Measurements from ENCODE around the gene RHOBTB1. TPM values are rescaled to one million over a fixed set of nuclear protein-coding genes. Genes with fewer than 3 reads are reported as not detected.

RHOBTB1 gene
- total RNA-seq, 1 donor from 2014 or later = 21.5 TPM

DNA sequence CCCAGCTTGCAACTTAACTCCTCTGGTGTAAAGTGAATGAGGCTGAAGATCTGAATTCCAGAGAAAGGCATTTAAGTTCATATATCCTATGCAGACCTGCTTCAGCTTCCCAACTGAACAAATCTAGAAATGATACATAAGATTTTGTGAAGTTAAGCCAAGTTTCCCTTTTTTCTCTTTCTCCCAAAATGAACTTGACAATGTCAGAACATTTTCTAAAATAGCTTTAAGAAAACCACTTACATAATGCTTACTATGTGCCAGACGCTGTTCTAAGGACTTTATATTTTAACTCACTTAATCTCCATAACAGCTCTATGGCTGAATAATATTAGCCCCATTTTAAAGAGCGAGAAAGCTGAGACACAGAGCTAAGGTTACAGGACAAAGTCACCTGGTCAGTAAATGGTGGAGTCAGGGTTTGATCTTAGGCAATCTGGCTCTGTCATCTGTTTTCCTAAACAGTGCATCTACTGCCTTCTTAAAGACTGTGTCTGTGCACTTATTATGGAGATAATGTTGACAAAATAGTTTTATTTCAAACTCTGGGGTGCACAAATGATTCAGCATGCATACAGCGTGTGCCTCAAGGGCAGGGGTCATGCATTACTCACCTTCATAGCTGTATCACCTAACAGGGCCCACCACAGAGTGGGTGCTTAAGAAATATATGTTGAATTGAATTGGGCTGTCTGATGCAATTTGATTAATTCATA, 66.8 kb downstream of the RHOBTB1 start:
- no peak overlapping the region for H3K4me3 Mint-ChIP-seq
- H3K27me3 Mint-ChIP-seq (ENCODE audit: insufficient read depth, low read depth) = peaks cover 2% of the 10 kb centered on the region
- no peaks in the 10 kb centered on the region for H3K36me3 ChIP-seq
- H3K27me3 ChIP-seq = no peaks in the 10 kb centered on the region
- no peaks in the 10 kb centered on the region for H3K9me3 ChIP-seq (ENCODE audit: low read depth)
- H3K79me2 ChIP-seq (ENCODE audit: low read depth) = no peaks in the 10 kb centered on the region
- H3F3A ChIP-seq (ENCODE audit: low read depth) = no peaks in the 10 kb centered on the region
- no peaks in the 10 kb centered on the region for H4K20me1 ChIP-seq (ENCODE audit: low read depth)
- no peaks in the 10 kb centered on the region for H3K4me1 ChIP-seq
- DNase-seq (ENCODE audit: low spot score) = no peak
- peaks cover 3% of the 10 kb centered on the region for H3K36me3 Mint-ChIP-seq
- H3K4me2 ChIP-seq = no peak overlapping the region
- H3K27ac ChIP-seq = no peak overlapping the region
- peaks cover 2% of the 10 kb centered on the region for H3K4me1 Mint-ChIP-seq
- H3K9ac ChIP-seq = no peak overlapping the region
- no peaks in the 10 kb centered on the region for H3K9me3 Mint-ChIP-seq
- no peak overlapping the region for H2AFZ ChIP-seq (replicated peaks)
- no peak overlapping the region for H3K27ac Mint-ChIP-seq
- TF ChIP-seq EZH2 (IDR thresholded peaks at IDR 0.05) = no peak
- H3K4me3 ChIP-seq = no peak overlapping the region

DNA sequence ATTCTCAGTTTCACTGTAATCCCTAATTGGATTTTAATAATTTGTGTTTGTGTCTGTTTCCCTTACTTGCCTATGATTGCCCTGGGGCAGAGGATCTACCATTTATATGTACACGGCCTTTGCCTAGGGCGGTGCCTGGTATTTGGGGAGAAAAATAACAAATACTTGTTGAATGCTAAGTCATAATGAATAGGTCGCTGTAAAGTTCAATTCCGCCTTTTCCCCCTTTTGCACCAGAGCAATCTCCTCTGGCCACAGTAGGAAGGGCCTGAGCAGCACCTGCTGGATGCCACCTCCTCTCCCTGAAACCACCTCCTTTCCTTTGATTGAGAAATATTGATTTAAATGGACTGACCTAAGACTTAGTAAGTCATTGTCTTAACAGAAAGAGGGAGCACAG, 70.2 kb downstream of the RHOBTB1 start:
- Histone ChIP-seq H3K79me2 (ENCODE audit: low read depth) (no peaks in the 10 kb centered on the region), H3K27ac (no peak overlapping the region), H3K36me3 (no peaks in the 10 kb centered on the region), H3F3A (ENCODE audit: low read depth) (no peaks in the 10 kb centered on the region), H4K20me1 (ENCODE audit: low read depth) (no peaks in the 10 kb centered on the region), H3K4me1 (no peaks in the 10 kb centered on the region), H3K9ac (no peak overlapping the region), H3K4me3 (no peak overlapping the region), H3K9me3 (ENCODE audit: low read depth) (no peaks in the 10 kb centered on the region), H2AFZ (replicated peaks) (no peak overlapping the region), H3K27me3 (no peaks in the 10 kb centered on the region), H3K4me2 (no peak overlapping the region)
- no peak for DNase-seq (ENCODE audit: low spot score)
- peaks cover 16% of the 10 kb centered on the region for H3K36me3 Mint-ChIP-seq
- peaks cover 2% of the 10 kb centered on the region for H3K27me3 Mint-ChIP-seq (ENCODE audit: insufficient read depth, low read depth)
- no peaks in the 10 kb centered on the region for H3K9me3 Mint-ChIP-seq
- H3K4me3 Mint-ChIP-seq = no peak overlapping the region
- H3K4me1 Mint-ChIP-seq = peaks cover 4% of the 10 kb centered on the region
- TF ChIP-seq EZH2phosphoT487 (IDR thresholded peaks at IDR 0.05) (no peak), EZH2 (IDR thresholded peaks at IDR 0.05) (no peak)
- TF ChIP-seq, protein P1, sequence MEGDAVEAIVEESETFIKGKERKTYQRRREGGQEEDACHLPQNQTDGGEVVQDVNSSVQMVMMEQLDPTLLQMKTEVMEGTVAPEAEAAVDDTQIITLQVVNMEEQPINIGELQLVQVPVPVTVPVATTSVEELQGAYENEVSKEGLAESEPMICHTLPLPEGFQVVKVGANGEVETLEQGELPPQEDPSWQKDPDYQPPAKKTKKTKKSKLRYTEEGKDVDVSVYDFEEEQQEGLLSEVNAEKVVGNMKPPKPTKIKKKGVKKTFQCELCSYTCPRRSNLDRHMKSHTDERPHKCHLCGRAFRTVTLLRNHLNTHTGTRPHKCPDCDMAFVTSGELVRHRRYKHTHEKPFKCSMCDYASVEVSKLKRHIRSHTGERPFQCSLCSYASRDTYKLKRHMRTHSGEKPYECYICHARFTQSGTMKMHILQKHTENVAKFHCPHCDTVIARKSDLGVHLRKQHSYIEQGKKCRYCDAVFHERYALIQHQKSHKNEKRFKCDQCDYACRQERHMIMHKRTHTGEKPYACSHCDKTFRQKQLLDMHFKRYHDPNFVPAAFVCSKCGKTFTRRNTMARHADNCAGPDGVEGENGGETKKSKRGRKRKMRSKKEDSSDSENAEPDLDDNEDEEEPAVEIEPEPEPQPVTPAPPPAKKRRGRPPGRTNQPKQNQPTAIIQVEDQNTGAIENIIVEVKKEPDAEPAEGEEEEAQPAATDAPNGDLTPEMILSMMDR (IDR thresholded peaks at IDR 0.05) = no peak
- no peak overlapping the region for H3K27ac Mint-ChIP-seq

DNA sequence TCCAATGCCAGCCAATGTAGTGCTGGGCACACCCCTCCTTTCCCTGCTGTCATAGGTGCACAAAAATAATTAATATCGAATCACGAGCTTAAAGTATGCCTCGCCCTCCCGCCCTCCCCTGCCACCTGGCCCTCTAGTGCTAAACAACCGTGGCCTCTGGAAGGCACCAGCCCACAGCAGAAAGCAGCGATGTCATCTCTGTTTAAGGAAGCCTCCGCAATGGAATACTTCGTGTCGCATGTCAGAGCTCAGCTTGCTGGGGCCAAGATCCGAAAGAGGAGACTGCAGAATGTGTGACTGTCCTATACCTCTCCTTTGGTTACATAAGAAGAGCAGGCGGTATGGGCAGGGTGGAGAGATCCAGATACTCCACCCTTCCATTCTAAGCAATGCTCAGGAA, 71.5 kb downstream of the RHOBTB1 start:
- TF ChIP-seq EZH2phosphoT487 (IDR thresholded peaks at IDR 0.05) (no peak), EZH2 (IDR thresholded peaks at IDR 0.05) (no peak)
- no peaks in the 10 kb centered on the region for H3K27me3 ChIP-seq
- H3K9ac ChIP-seq = no peak overlapping the region
- H3K4me1 ChIP-seq = no peaks in the 10 kb centered on the region
- no peak overlapping the region for H2AFZ ChIP-seq (replicated peaks)
- no peaks in the 10 kb centered on the region for H3F3A ChIP-seq (ENCODE audit: low read depth)
- no peak overlapping the region for H3K27ac Mint-ChIP-seq
- no peak overlapping the region for H3K27ac ChIP-seq
- peaks cover 16% of the 10 kb centered on the region for H3K36me3 Mint-ChIP-seq
- no peak overlapping the region for H3K4me3 Mint-ChIP-seq
- no peak overlapping the region for H3K4me2 ChIP-seq
- H3K9me3 Mint-ChIP-seq = no peaks in the 10 kb centered on the region
- no peak overlapping the region for H3K4me3 ChIP-seq
- peaks cover 2% of the 10 kb centered on the region for H3K27me3 Mint-ChIP-seq (ENCODE audit: insufficient read depth, low read depth)
- DNase-seq (ENCODE audit: low spot score) = no peak
- no peaks in the 10 kb centered on the region for H3K79me2 ChIP-seq (ENCODE audit: low read depth)
- H3K4me1 Mint-ChIP-seq = peaks cover 4% of the 10 kb centered on the region
- H3K9me3 ChIP-seq (ENCODE audit: low read depth) = no peaks in the 10 kb centered on the region
- H3K36me3 ChIP-seq = no peaks in the 10 kb centered on the region
- no peaks in the 10 kb centered on the region for H4K20me1 ChIP-seq (ENCODE audit: low read depth)

DNA sequence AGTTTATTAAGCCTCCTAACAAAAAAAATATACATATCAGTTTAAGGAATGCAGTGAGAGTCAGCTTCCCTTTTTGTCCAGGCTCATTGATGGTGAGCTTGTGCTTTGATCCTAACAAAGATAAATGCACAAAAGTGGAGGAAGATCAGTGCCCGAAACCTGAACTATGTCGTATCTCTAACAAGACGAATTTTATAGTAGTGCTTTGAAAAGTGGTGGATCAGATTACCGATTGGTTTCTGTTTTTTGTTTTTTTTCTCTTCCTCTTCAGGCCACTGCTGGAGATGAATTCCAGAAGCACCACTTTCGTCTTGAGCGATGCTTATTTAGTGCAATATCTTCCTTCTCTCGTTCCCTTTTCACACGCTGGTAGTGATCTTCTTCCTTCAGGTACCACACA, 72.8 kb downstream of the RHOBTB1 start:
- Histone ChIP-seq H4K20me1 (ENCODE audit: low read depth) (no peaks in the 10 kb centered on the region), H3K36me3 (no peaks in the 10 kb centered on the region), H2AFZ (replicated peaks) (no peak overlapping the region), H3K4me2 (no peak overlapping the region), H3K27me3 (no peaks in the 10 kb centered on the region), H3K9ac (no peak overlapping the region), H3K4me1 (no peaks in the 10 kb centered on the region), H3K9me3 (ENCODE audit: low read depth) (no peaks in the 10 kb centered on the region), H3K4me3 (no peak overlapping the region), H3K27ac (no peak overlapping the region), H3K79me2 (ENCODE audit: low read depth) (no peaks in the 10 kb centered on the region), H3F3A (ENCODE audit: low read depth) (no peaks in the 10 kb centered on the region)
- Mint-ChIP-seq H3K36me3 (peaks cover 16% of the 10 kb centered on the region), H3K4me1 (peaks cover 4% of the 10 kb centered on the region), H3K9me3 (no peaks in the 10 kb centered on the region), H3K4me3 (no peak overlapping the region), H3K27me3 (ENCODE audit: insufficient read depth, low read depth) (peaks cover 2% of the 10 kb centered on the region), H3K27ac (no peak overlapping the region)
- TF ChIP-seq, protein P1 (IDR thresholded peaks at IDR 0.05) = no peak
- TF ChIP-seq EZH2phosphoT487 (IDR thresholded peaks at IDR 0.05) (no peak), EZH2 (IDR thresholded peaks at IDR 0.05) (no peak)
- DNase-seq (ENCODE audit: low spot score) = no peak
